Germinal center (tissue), 1 donor: Measurements from ENCODE around the gene WDR27.
"Not testable (repeated sequence)": the region's sequence is repeated elsewhere in the genome, so short reads cannot be mapped to it uniquely, and the experiment has no call there.

ENCODE experiments used
- DNase-seq: peaks from one replicate; pipeline ENCODE4 v3.0.0; 2012; ENCODE audit warnings: mixed read lengths, low spot score

Gene WDR27

GRCh38 chr6:169479783-169480495, 221.9 kb downstream of the WDR27 start:
- DNase-seq, result no peak

GRCh38 chr6:169474362-169474761, 227.5 kb downstream of the WDR27 start:
- DNase-seq, result no peak

GRCh38 chr6:169473663-169474062, 228.2 kb downstream of the WDR27 start:
- no peak for DNase-seq

GRCh38 chr6:169472786-169473416, 228.9 kb downstream of the WDR27 start:
- DNase-seq, result no peak

GRCh38 chr6:169470790-169471189, 231.0 kb downstream of the WDR27 start:
- no peak for DNase-seq

GRCh38 chr6:169469028-169469427, 232.8 kb downstream of the WDR27 start:
- no peak for DNase-seq

GRCh38 chr6:169467755-169468154, 234.1 kb downstream of the WDR27 start:
- not testable (repeated sequence) for DNase-seq

- not testable (repeated sequence) for DNase-seq
Measured at GRCh38 chr6:169466256-169466655, 235.6 kb downstream of the WDR27 start.

- DNase-seq, result no peak
Measured at GRCh38 chr6:169457762-169458161, 244.1 kb downstream of the WDR27 start.

GRCh38 chr6:169456840-169457239, 245.0 kb downstream of the WDR27 start:
- DNase-seq, result no peak

- DNase-seq, result no peak
Measured at GRCh38 chr6:169455470-169455869, 246.4 kb downstream of the WDR27 start.

GRCh38 chr6:169454872-169455204, 247.0 kb downstream of the WDR27 start:
- DNase-seq, result no peak

GRCh38 chr6:169454204-169454871, 247.5 kb downstream of the WDR27 start:
- no peak for DNase-seq

- no peak for DNase-seq
Measured at GRCh38 chr6:169452869-169453620, 248.8 kb downstream of the WDR27 start.

GRCh38 chr6:169452117-169452868, 249.5 kb downstream of the WDR27 start:
- DNase-seq, result no peak

- no peak for DNase-seq
Measured at GRCh38 chr6:169451065-169451838, 250.6 kb downstream of the WDR27 start.

GRCh38 chr6:169450097-169450496, 251.7 kb downstream of the WDR27 start:
- DNase-seq, result no peak

- DNase-seq, result no peak
Measured at GRCh38 chr6:169449221-169449620, 252.6 kb downstream of the WDR27 start.

- DNase-seq, result no peak
Measured at GRCh38 chr6:169445661-169446581, 255.9 kb downstream of the WDR27 start.

- no peak for DNase-seq
Measured at GRCh38 chr6:169445227-169445626, 256.6 kb downstream of the WDR27 start.
